Muscle layer of colon (tissue), 2 donors: ENCODE data around the gene EXOSC2.

Source experiments
- H3K27ac ChIP-seq: one replicate; pipeline ENCODE4 v1.7.0; 2013; ENCODE audit warnings: low read depth, mild to moderate bottlenecking, low read length, moderate library complexity
- H3K27me3 ChIP-seq, 2 donors: one replicate each; pipeline ENCODE4 v1.7.0; 2013; ENCODE audit warnings: low read length in 2 of 2, mild to moderate bottlenecking in 2 of 2; ENCODE audit not compliant: insufficient read depth in 2 of 2, control insufficient read depth in 1 of 2
- H3K36me3 ChIP-seq: one replicate; pipeline ENCODE4 v1.7.0; 2013; ENCODE audit warnings: mild to moderate bottlenecking, low read length; ENCODE audit not compliant: insufficient read depth
- H3K4me1 ChIP-seq: one replicate; pipeline ENCODE4 v1.7.0; 2013; ENCODE audit warnings: mild to moderate bottlenecking, low read length; ENCODE audit not compliant: insufficient read depth
- H3K4me3 ChIP-seq, 2 donors: one replicate each; pipeline ENCODE4 v1.7.0; 2013; ENCODE audit warnings: low read length in 2 of 2, low read depth in 1 of 2, mild to moderate bottlenecking in 1 of 2, moderate library complexity in 1 of 2
- H3K9ac ChIP-seq: one replicate; pipeline ENCODE4 v1.7.0; 2013; ENCODE audit warnings: low read length
- H3K9me3 ChIP-seq: one replicate; pipeline ENCODE4 v1.7.0; 2013; ENCODE audit warnings: mild to moderate bottlenecking, low read length
- donor health status: abdominal sarcoma.
- donor health status: Adenocarcinoma of cecum.

The EXOSC2 gene

DNA sequence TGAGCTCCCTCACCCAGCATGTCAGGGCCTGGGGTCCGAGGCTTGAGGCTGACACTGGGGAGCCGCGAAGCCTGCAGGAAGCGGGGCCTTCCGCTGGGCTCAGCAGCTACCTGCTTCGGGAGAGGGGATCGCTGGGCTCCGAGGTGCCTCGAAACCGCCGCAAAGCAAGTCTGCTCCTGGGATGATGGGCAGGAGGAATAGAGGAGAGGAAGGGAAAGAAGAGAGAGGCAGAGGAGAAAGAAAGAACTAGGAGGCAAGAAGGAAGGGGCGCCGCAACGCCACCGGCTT lies 30.7 kb upstream of the EXOSC2 start:
- H3K4me3 ChIP-seq = peak overlapping the region in 1 of 2 donors; percentile 16
- no peak overlapping the region for H3K27ac ChIP-seq
- no peak overlapping the region for H3K9ac ChIP-seq
- no peaks in the 10 kb centered on the region for H3K9me3 ChIP-seq
- H3K36me3 ChIP-seq = no peaks in the 10 kb centered on the region
- H3K4me1 ChIP-seq = peaks cover 24% of the 10 kb centered on the region
- H3K27me3 ChIP-seq = peaks cover 64 to 95% of the 10 kb centered on the region in 2 donors

DNA sequence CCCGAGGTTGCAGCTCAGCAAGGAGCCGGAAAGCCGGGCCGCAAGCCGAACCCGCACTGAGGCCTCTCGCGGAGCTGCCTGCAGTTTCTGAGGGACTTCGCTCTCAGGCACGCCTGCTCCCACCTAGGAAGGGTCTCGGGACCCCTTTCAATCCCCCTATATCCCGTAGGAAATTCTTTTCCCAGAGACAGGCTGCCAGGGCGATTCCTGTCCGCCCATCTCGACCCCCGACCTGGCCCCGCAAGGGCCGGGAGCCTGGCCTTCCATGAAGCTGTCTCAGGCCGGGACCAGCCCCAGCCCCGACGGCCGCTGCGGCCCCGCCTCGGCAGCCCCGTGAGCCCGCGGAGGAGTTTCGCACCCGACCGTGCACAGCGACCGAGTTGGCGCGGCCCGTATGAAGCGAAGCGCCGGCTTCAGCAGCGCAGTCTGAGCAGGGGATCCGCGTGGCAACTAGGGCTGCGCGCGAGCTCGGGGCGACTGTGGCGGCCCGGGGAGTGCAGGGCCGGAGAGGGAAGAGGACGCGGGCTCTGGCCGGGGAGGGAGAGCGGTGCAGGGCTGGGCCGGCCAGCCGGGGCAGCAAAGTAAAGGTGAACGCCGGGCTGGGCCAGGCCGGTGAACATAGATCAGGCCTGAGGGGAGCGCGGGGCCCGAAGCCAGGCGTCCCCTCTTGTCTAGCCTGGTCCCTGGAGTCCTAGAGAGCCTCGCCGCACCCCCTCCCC lies 30.2 kb upstream of the EXOSC2 start:
- no peaks in the 10 kb centered on the region for H3K36me3 ChIP-seq
- H3K4me3 ChIP-seq = peak overlapping the region in 1 of 2 donors; percentile 16
- H3K4me1 ChIP-seq = peaks cover 24% of the 10 kb centered on the region
- H3K27me3 ChIP-seq = peaks cover 63 to 90% of the 10 kb centered on the region in 2 donors
- no peaks in the 10 kb centered on the region for H3K9me3 ChIP-seq
- H3K27ac ChIP-seq = no peak overlapping the region
- H3K9ac ChIP-seq = no peak overlapping the region

DNA sequence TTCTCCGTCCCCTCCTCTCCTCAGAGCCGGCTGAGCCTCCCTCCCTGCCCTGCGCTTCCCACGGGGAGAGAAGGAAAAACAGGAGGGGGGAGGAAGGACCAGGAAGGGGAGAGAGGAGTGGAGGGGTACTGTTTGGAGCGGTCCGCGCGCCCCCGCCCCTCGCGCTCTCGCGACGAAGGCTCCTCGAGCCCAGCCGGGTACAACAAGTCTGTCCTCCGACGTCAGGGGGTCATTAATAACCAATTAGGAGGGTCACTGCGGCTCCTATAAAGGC lies 29.7 kb upstream of the EXOSC2 start:
- H3K27me3 ChIP-seq = peaks cover 58 to 85% of the 10 kb centered on the region in 2 donors
- H3K9me3 ChIP-seq = no peaks in the 10 kb centered on the region
- H3K27ac ChIP-seq = no peak overlapping the region
- H3K4me1 ChIP-seq = peaks cover 24% of the 10 kb centered on the region
- H3K36me3 ChIP-seq = no peaks in the 10 kb centered on the region
- no peak overlapping the region for H3K9ac ChIP-seq
- H3K4me3 ChIP-seq = no peak overlapping the region

DNA sequence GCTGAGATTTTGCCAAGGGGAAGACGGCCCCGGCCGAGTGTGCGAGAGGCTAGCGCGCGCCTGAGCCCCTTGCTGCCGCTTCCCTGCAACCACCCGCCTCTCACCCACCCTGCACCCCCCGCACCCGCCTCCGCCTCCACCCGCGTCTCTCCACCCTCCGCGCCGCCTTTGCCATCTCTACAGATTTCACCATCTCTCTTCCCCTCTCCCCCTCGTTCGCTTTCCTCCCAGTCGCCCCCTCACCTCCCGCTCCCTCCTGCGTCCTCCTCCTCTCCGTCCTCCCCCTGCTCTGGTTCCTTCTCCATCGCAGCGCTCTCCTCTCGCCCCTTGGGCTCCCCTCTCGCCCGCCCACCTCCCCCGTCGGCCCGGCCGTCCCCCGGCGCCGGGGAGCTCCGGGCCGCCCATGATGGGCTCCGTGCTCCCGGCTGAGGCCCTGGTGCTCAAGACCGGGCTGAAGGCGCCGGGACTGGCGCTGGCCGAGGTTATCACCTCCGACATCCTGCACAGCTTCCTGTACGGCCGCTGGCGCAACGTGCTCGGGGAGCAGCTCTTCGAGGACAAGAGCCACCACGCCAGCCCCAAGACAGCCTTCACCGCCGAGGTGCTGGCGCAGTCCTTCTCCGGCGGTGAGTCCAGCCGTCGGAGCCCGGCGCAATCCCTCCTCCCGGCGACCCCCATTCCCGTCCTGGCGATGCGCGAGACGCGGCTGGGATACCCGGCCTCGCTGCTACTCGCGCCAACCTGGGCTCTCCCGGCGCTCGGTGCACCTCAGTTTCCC lies 29.1 kb upstream of the EXOSC2 start, which contains the start of gene PRDM12:
TSS of gene PRDM12 (plus strand) at position 344 of the 778 bp plus-strand sequence. CDS start at position 404, 60 bp downstream.
- H3K4me1 ChIP-seq = peaks cover 24% of the 10 kb centered on the region
- H3K9ac ChIP-seq = no peak within 1 kb of the TSS
- H3K36me3 ChIP-seq = no peaks in the 10 kb centered on the region
- peak within 1 kb of the TSS in 1 of 2 donors; percentile 16 for H3K4me3 ChIP-seq
- H3K27ac ChIP-seq = no peak within 1 kb of the TSS
- no peaks in the 10 kb centered on the region for H3K9me3 ChIP-seq
- H3K27me3 ChIP-seq = peaks cover 53 to 79% of the 10 kb centered on the region in 2 donors

DNA sequence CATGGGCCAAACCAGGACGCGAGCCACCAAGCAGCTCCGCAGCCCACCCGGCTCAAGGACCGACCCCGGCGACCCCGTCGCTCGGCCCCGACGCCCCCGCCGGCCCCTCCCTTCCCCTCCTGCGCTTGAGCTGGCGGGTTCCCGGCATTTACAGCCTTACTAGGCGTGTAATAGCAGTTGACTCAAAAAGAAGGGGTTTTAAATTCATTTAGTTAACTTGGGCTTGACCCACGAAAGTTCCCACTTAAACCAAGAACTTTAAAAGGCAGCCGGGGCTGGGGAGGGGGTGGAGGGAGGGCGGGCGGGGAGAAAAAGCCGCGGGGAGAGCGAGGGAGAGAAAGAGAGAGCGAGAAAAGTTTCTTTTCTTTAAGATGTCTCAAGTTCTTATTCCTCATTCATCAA lies 28.6 kb upstream of the EXOSC2 start:
- Histone ChIP-seq H3K36me3 (no peaks in the 10 kb centered on the region), H3K4me3 (no peak overlapping the region), H3K9me3 (no peaks in the 10 kb centered on the region), H3K4me1 (peaks cover 24% of the 10 kb centered on the region), H3K27ac (no peak overlapping the region), H3K9ac (no peak overlapping the region), H3K27me3 (peaks cover 53 to 73% of the 10 kb centered on the region in 2 donors)

DNA sequence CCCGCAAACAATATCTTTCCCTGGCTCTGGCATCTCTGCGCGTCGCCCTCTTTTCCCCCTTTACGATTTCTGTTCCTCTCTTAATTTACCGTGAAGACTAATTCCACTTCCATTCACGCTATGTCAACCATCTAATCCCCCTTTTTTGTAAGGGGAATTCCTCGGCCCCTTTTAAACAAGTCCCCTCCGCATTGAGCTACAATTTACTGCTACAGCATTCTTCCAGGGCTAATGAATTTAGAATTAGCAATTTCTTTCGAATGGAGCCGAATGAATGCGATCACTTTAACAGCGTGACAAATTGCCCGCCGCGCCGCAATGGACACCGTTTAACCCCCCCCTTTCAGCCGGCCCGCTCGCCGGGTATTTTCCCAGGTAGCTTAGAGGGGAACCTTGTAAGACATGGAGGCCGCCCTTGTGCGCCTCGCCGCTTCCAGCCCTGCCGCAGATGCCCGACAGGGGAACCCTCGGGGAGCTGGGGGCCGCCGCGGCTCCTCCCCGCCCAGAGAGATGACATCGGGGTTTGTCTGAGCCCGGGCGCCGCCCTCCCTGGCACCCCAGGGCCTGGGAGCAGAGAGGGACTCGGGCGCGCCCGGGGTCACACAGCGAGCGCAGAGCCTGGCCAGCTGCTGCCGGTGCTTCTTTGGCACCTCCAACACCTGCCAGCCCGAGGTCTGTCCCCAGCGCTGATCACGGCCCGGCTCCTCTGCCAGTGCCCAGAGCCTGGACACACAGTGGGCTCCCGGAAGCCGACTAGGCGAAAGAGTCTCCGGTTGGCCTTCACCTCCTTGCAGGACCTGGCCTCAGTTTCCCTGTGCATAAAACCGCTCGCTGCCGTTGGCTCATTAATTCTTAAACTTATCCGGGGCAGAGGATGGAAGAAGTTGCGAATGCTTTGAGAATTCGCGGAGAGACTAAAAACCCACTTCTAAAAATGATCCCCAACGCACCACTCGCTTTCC lies 27.9 kb upstream of the EXOSC2 start:
- no peaks in the 10 kb centered on the region for H3K9me3 ChIP-seq
- no peak overlapping the region for H3K9ac ChIP-seq
- peaks cover 53 to 67% of the 10 kb centered on the region in 2 donors for H3K27me3 ChIP-seq
- peaks cover 24% of the 10 kb centered on the region for H3K4me1 ChIP-seq
- H3K36me3 ChIP-seq = no peaks in the 10 kb centered on the region
- no peak overlapping the region for H3K4me3 ChIP-seq
- no peak overlapping the region for H3K27ac ChIP-seq

DNA sequence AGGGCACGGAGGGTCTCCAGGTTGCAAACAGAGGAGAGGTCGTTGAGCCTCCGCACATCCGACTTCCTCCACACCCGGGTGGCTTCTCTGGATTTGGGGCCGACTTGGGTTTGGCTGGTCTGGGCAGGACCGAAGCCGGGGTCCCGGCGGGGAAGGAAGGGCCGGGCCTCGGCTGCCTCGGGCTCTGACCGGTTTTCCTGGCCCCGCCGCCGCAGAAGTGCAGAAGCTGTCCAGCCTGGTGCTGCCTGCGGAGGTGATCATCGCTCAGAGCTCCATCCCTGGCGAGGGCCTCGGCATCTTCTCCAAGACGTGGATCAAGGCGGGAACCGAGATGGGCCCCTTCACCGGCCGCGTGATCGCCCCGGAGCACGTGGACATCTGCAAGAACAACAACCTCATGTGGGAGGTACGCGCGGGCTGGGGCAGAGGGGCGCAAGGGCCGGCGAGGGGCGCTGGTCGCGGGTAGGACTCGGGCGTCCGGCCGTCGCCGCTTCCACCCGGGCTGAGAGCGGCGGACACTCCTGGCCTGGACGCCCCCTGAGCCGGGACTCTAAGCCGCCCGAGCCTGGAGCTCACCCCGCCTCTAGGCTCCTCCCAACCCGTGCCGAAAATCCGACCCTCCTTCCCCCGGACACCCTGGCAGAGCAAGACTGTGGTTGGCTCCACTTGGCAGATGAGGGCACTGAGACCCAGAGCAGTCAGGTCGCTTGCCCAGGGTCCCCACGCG lies 27.0 kb upstream of the EXOSC2 start:
- Histone ChIP-seq H3K27ac (no peak overlapping the region), H3K9me3 (no peaks in the 10 kb centered on the region), H3K36me3 (no peaks in the 10 kb centered on the region), H3K4me1 (peaks cover 18% of the 10 kb centered on the region), H3K4me3 (no peak overlapping the region), H3K9ac (no peak overlapping the region), H3K27me3 (peaks cover 45 to 59% of the 10 kb centered on the region in 2 donors)

DNA sequence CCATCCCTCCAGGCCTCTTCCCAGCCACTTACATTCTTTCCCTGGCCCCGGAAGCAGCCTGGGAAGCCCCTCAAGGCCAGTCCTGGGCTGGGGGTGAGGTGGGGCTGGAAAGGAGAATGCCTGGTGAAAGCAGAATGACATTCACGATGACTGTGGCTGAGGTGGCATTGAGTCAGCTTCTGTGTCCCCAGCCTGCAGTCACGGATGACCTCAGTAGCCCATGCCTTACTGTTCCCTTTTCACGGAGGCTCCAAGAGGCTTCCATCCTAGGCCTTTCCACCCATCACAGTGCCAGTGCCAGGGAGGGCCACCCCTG lies 26.5 kb upstream of the EXOSC2 start:
- H3K27ac ChIP-seq = no peak overlapping the region
- peaks cover 40 to 54% of the 10 kb centered on the region in 2 donors for H3K27me3 ChIP-seq
- no peaks in the 10 kb centered on the region for H3K36me3 ChIP-seq
- H3K9me3 ChIP-seq = no peaks in the 10 kb centered on the region
- peaks cover 18% of the 10 kb centered on the region for H3K4me1 ChIP-seq
- no peak overlapping the region for H3K9ac ChIP-seq
- H3K4me3 ChIP-seq = no peak overlapping the region

DNA sequence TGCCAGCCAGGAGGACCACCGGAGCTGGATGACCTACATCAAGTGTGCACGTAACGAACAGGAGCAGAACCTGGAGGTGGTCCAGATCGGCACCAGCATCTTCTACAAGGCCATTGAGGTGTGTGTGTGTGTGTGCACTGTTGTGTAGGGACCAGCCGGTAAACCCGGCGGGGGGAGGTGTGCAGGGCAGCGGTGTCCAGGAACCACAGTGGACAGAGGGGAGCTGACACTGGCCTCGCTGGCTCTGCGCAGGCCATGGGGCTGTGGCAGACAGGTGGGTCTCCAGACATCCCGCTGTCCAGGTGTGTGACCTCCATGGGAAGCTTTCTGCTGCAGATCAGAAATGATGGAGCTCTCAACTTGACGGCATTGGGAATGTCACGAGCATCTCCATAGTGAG lies 25.4 kb upstream of the EXOSC2 start:
- H3K4me1 ChIP-seq = peaks cover 10% of the 10 kb centered on the region
- H3K27me3 ChIP-seq = peaks cover 29 to 43% of the 10 kb centered on the region in 2 donors
- no peaks in the 10 kb centered on the region for H3K36me3 ChIP-seq
- H3K9ac ChIP-seq = no peak overlapping the region
- no peak overlapping the region for H3K4me3 ChIP-seq
- H3K9me3 ChIP-seq = no peaks in the 10 kb centered on the region
- H3K27ac ChIP-seq = no peak overlapping the region

DNA sequence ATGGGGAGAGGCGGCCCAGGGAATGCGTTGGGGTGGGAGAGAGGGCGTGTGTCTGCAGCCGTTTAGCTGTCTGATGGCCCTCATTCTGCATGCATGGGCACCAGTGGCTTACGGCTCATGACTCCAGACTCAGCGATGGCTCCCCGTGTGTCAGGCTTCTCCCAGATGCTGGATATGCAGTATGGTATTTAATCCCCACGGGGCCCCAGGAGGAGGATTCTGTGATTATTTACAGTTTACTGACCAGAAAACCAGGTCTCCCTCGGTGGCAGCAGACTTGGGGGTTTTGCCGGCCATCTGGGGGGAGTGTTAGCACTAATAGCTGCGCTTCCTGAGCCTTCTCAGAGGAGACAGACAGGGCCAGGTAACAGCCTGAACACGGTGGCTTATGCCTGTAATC lies 24.9 kb upstream of the EXOSC2 start:
- Histone ChIP-seq H3K9ac (no peak overlapping the region), H3K9me3 (no peaks in the 10 kb centered on the region), H3K27ac (no peak overlapping the region), H3K36me3 (no peaks in the 10 kb centered on the region), H3K4me3 (no peak overlapping the region), H3K4me1 (peaks cover 10% of the 10 kb centered on the region), H3K27me3 (peaks cover 26 to 38% of the 10 kb centered on the region in 2 donors)

DNA sequence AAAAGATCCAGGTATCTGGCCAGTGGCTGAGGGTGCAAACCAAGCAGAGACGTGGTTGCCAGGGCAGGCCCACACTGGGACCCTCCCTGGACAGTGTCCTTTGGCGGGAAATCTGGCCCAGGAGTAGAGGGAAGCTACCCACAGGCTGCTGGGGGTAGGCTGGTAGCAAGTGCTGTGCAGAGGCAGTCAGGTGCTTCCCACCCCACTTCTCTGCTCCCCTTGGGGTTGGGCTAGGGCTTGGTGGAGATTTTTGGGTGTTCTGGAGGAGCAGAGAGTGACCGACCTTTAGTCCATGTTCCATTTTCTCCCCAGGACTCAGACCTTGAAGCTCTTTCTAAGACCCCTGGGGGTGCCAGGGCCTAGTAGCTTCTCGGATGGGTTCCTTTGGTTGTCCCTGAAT lies 23.6 kb upstream of the EXOSC2 start:
- Histone ChIP-seq H3K27me3 (peaks cover 25 to 26% of the 10 kb centered on the region in 2 donors), H3K4me1 (peaks cover 10% of the 10 kb centered on the region), H3K9me3 (no peaks in the 10 kb centered on the region), H3K9ac (no peak overlapping the region), H3K4me3 (no peak overlapping the region), H3K36me3 (no peaks in the 10 kb centered on the region), H3K27ac (no peak overlapping the region)
